ENCODE measurements around the gene LMNTD2. TPM values are rescaled to one million over a fixed set of nuclear protein-coding genes. Genes with fewer than 3 reads are reported as not detected.

LMNTD2 gene
- total RNA-seq (2014; rRNA removed; shearing (Covaris generic)) = 0.23 and 0.54 TPM in 2 replicates

GRCh38 chr11:560305-561147 is at the start of gene LMNTD2, which contains the start of gene RASSF7:
Gene LMNTD2 (minus strand): TSS chr11:560738. CDS start chr11:560716, 22 bp downstream.
Gene RASSF7 (plus strand): TSS chr11:560970. CDS start chr11:561769, 799 bp downstream.
- peak; percentile 90 for DNase-seq (ENCODE audit: low read depth)

- no peak for DNase-seq (ENCODE audit: low read depth)
Measured at GRCh38 chr11:609341-609811, 48.8 kb upstream of the LMNTD2 start.

GRCh38 chr11:608791-609251 is 48.3 kb upstream of the LMNTD2 start:
- DNase-seq (ENCODE audit: low read depth) = no peak

GRCh38 chr11:607971-608659 is 47.6 kb upstream of the LMNTD2 start:
- DNase-seq (ENCODE audit: low read depth) = no peak

- no peak for DNase-seq (ENCODE audit: low read depth)
Measured at GRCh38 chr11:607020-607780, 46.7 kb upstream of the LMNTD2 start.

- DNase-seq (ENCODE audit: low read depth) = peak; percentile 42
Measured at GRCh38 chr11:606245-606644, 45.7 kb upstream of the LMNTD2 start.

GRCh38 chr11:605286-606129 is 45.0 kb upstream of the LMNTD2 start:
- DNase-seq (ENCODE audit: low read depth) = no peak

- DNase-seq (ENCODE audit: low read depth) = no peak
Measured at GRCh38 chr11:603154-603553, 42.6 kb upstream of the LMNTD2 start.

- DNase-seq (ENCODE audit: low read depth) = no peak
Measured at GRCh38 chr11:601573-602245, 41.2 kb upstream of the LMNTD2 start.

GRCh38 chr11:598005-598680 is 37.6 kb upstream of the LMNTD2 start:
- DNase-seq (ENCODE audit: low read depth) = no peak

- DNase-seq (ENCODE audit: low read depth) = no peak
Measured at GRCh38 chr11:597166-597725, 36.7 kb upstream of the LMNTD2 start.

GRCh38 chr11:596374-596773 is 35.8 kb upstream of the LMNTD2 start:
- DNase-seq (ENCODE audit: low read depth) = no peak

GRCh38 chr11:595400-595799 is 34.9 kb upstream of the LMNTD2 start:
- no peak for DNase-seq (ENCODE audit: low read depth)

- DNase-seq (ENCODE audit: low read depth) = no peak
Measured at GRCh38 chr11:593347-593746, 32.8 kb upstream of the LMNTD2 start.

- no peak for DNase-seq (ENCODE audit: low read depth)
Measured at GRCh38 chr11:592918-593317, 32.4 kb upstream of the LMNTD2 start.

- DNase-seq (ENCODE audit: low read depth) = no peak
Measured at GRCh38 chr11:592501-592900, 32.0 kb upstream of the LMNTD2 start.

GRCh38 chr11:590997-591396 is 30.5 kb upstream of the LMNTD2 start:
- DNase-seq (ENCODE audit: low read depth) = no peak

- no peak for DNase-seq (ENCODE audit: low read depth)
Measured at GRCh38 chr11:589798-590197, 29.3 kb upstream of the LMNTD2 start.

GRCh38 chr11:587978-588380 is 27.4 kb upstream of the LMNTD2 start:
- DNase-seq (ENCODE audit: low read depth) = no peak

GRCh38 chr11:587546-587945 is 27.0 kb upstream of the LMNTD2 start:
- DNase-seq (ENCODE audit: low read depth) = no peak
